WTC11 (cell line): ENCODE results near the gene KAT2B.

Experiments
- FOXJ3 ChIP-seq: sonication (generic); formaldehyde crosslinking; IDR thresholded peaks from 2 replicates; pipeline ENCODE4 v1.9.0; 2021; ENCODE audit warnings: missing genetic modification reagents, mild to moderate bottlenecking, borderline replicate concordance
- IRF2 ChIP-seq: sonication (generic); formaldehyde crosslinking; IDR thresholded peaks from 2 replicates; pipeline ENCODE4 v1.8.0; 2022; ENCODE audit warnings: low read depth, missing genetic modification reagents, borderline replicate concordance
- KAT7 ChIP-seq: sonication (generic); formaldehyde crosslinking; IDR thresholded peaks from 2 replicates; pipeline ENCODE4 v1.8.1; 2023; ENCODE audit warnings: missing genetic modification reagents, mild to moderate bottlenecking, borderline replicate concordance
- NR3C1 ChIP-seq: sonication (generic); formaldehyde crosslinking; conservative IDR thresholded peaks from 2 replicates; pipeline ENCODE4 v1.8.1; 2023; ENCODE audit warnings: low read depth, mild to moderate bottlenecking, missing genetic modification reagents
- TEAD4 ChIP-seq: sonication (generic); formaldehyde crosslinking; IDR thresholded peaks from 2 replicates; pipeline ENCODE4 v1.8.0; 2022; ENCODE audit warnings: mild to moderate bottlenecking, missing genetic modification reagents
- ZNF232 ChIP-seq: sonication (generic); formaldehyde crosslinking; IDR thresholded peaks from 2 replicates; pipeline ENCODE4 v1.8.0; 2022; ENCODE audit warnings: mild to moderate bottlenecking, missing genetic modification reagents
- TF ChIP-seq, protein P1 (sequence below): fragments of 200-600 bp; IDR thresholded peaks from 2 replicates; pipeline ENCODE4 v1.8.0; 2022; ENCODE audit warnings: antibody characterized with exemption
- TF ChIP-seq, protein P2 (sequence below): sonication (generic); formaldehyde crosslinking; conservative IDR thresholded peaks from 2 replicates; pipeline ENCODE4 v1.8.1; 2022; ENCODE audit warnings: mild to moderate bottlenecking, missing genetic modification reagents
- TF ChIP-seq, protein P3 (sequence below): sonication (generic); formaldehyde crosslinking; IDR thresholded peaks from 2 replicates; pipeline ENCODE4 v1.8.1; 2023; ENCODE audit warnings: mild to moderate bottlenecking, missing genetic modification reagents, borderline replicate concordance
- TF ChIP-seq, protein P4 (sequence below): sonication (generic); formaldehyde crosslinking; IDR thresholded peaks from 2 replicates; pipeline ENCODE4 v1.8.0; 2022; ENCODE audit warnings: mild to moderate bottlenecking, missing genetic modification reagents

DNA sequence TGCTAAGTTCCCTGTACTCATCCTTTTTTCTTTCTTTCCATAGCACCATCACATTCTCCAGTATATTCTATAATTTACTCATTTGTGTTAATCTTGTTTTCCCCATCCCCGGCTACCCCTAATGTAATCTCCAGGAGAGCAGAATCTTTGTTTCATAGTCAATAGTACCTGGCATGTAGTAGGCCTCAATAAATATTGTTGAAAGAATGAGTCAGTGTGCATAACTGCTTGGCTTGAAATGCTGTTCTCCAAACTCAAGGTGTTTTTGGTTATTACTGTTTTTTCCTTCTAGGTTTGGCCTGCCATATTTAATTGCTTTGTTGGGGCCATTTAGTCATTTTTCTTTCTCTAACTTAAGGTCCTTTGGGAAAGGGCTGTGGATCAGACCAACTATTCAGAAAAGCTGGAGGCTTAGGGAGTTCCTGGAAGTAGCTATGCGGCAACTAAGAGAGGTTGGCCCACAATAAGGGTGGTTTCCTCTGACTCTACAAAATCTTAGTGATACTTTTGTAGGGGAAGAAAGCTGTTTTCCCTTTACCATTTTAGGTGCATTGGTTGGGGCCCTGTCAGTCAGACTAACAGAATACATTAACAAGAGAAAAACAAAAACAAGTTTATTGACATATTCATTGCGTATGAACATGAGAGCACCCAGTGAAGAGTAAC lies 28.4 kb downstream of the KAT2B start:
- TF ChIP-seq, protein P1, sequence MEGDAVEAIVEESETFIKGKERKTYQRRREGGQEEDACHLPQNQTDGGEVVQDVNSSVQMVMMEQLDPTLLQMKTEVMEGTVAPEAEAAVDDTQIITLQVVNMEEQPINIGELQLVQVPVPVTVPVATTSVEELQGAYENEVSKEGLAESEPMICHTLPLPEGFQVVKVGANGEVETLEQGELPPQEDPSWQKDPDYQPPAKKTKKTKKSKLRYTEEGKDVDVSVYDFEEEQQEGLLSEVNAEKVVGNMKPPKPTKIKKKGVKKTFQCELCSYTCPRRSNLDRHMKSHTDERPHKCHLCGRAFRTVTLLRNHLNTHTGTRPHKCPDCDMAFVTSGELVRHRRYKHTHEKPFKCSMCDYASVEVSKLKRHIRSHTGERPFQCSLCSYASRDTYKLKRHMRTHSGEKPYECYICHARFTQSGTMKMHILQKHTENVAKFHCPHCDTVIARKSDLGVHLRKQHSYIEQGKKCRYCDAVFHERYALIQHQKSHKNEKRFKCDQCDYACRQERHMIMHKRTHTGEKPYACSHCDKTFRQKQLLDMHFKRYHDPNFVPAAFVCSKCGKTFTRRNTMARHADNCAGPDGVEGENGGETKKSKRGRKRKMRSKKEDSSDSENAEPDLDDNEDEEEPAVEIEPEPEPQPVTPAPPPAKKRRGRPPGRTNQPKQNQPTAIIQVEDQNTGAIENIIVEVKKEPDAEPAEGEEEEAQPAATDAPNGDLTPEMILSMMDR, result no peak
- TF ChIP-seq NR3C1 (CRISPR knock-in tag) (no peak), ZNF232 (CRISPR knock-in tag) (no peak), KAT7 (no peak), FOXJ3 (CRISPR knock-in tag) (no peak), IRF2 (no peak), TEAD4 (CRISPR knock-in tag) (no peak)
- TF ChIP-seq, protein P2, sequence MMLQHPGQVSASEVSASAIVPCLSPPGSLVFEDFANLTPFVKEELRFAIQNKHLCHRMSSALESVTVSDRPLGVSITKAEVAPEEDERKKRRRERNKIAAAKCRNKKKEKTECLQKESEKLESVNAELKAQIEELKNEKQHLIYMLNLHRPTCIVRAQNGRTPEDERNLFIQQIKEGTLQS (CRISPR knock-in tag), result no peak
- TF ChIP-seq, protein P3, sequence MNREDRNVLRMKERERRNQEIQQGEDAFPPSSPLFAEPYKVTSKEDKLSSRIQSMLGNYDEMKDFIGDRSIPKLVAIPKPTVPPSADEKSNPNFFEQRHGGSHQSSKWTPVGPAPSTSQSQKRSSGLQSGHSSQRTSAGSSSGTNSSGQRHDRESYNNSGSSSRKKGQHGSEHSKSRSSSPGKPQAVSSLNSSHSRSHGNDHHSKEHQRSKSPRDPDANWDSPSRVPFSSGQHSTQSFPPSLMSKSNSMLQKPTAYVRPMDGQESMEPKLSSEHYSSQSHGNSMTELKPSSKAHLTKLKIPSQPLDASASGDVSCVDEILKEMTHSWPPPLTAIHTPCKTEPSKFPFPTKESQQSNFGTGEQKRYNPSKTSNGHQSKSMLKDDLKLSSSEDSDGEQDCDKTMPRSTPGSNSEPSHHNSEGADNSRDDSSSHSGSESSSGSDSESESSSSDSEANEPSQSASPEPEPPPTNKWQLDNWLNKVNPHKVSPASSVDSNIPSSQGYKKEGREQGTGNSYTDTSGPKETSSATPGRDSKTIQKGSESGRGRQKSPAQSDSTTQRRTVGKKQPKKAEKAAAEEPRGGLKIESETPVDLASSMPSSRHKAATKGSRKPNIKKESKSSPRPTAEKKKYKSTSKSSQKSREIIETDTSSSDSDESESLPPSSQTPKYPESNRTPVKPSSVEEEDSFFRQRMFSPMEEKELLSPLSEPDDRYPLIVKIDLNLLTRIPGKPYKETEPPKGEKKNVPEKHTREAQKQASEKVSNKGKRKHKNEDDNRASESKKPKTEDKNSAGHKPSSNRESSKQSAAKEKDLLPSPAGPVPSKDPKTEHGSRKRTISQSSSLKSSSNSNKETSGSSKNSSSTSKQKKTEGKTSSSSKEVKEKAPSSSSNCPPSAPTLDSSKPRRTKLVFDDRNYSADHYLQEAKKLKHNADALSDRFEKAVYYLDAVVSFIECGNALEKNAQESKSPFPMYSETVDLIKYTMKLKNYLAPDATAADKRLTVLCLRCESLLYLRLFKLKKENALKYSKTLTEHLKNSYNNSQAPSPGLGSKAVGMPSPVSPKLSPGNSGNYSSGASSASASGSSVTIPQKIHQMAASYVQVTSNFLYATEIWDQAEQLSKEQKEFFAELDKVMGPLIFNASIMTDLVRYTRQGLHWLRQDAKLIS (CRISPR knock-in tag), result no peak
- TF ChIP-seq, protein P4, sequence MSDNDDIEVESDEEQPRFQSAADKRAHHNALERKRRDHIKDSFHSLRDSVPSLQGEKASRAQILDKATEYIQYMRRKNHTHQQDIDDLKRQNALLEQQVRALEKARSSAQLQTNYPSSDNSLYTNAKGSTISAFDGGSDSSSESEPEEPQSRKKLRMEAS (CRISPR knock-in tag), result no peak
